Measurements from ENCODE around the gene ADSS1.

The ADSS1 gene

DNA sequence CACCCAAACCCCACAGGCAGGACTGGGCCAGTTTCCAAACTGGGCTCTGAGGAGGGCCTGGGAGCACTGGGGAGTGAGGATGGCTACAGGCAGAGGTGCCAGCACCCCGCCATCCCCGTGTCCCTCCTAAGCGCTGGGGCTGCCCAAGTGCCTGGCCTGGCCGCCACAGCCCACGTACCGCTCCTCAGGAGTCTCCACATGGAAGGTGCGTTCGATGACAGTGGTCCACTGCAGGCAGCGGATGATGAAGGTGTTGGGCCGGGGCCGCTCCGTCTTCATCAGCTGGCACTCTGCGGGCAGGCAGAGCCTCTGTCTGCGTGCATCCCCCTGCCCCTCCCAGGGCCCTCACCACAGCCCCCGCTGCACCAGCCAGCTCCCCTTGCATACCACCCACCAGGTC is 52.5 kb downstream of the ADSS1 start:
- no peak for DNase-seq (ENCODE audit: low read depth, low spot score)
- no peak overlapping the region for H3K4me3 ChIP-seq (ENCODE audit: low read depth, low read length)
- POLR2A ChIA-PET: no interaction called here
- CTCF ChIA-PET: interaction anchor here (1.1 kb wide), 1 partner anchor 51 kb away, joined by 3 read pairs; no protein-coding TSS in a partner anchor
- no peak for TF ChIP-seq CTCF (IDR thresholded peaks at IDR 0.05; ENCODE audit: insufficient read depth, low read length, missing control alignments)

GRCh38 chr14:104776961-104777807 is 53.2 kb downstream of the ADSS1 start:
- CTCF ChIA-PET: interaction anchor here (1.0 to 5.3 kb wide), 4 partner anchors 9 to 50 kb away, joined by 3 to 37 read pairs (median 8); no protein-coding TSS in a partner anchor
- TF ChIP-seq CTCF (IDR thresholded peaks at IDR 0.05; ENCODE audit: insufficient read depth, low read length, missing control alignments): no peak
- POLR2A ChIA-PET: no interaction called here
- no peak for DNase-seq (ENCODE audit: low read depth, low spot score)
- H3K4me3 ChIP-seq (ENCODE audit: low read depth, low read length): no peak overlapping the region

GRCh38 chr14:104777808-104778249 is 53.8 kb downstream of the ADSS1 start:
- H3K4me3 ChIP-seq (ENCODE audit: low read depth, low read length): no peak overlapping the region
- TF ChIP-seq CTCF (IDR thresholded peaks at IDR 0.05; ENCODE audit: insufficient read depth, low read length, missing control alignments): no peak
- ChIA-PET CTCF (interaction anchor here (1.0 to 5.3 kb wide), 4 partner anchors 7 to 48 kb away, joined by 3 to 37 read pairs (median 16); no protein-coding TSS in a partner anchor), POLR2A (no interaction called here)
- no peak for DNase-seq (ENCODE audit: low read depth, low spot score)

- no peak for TF ChIP-seq CTCF (IDR thresholded peaks at IDR 0.05; ENCODE audit: insufficient read depth, low read length, missing control alignments)
- ChIA-PET CTCF (interaction anchor here (3.7 to 5.3 kb wide), 3 partner anchors 8 to 47 kb away, joined by 14 to 37 read pairs (median 17); no protein-coding TSS in a partner anchor), POLR2A (no interaction called here)
- no peak overlapping the region for H3K4me3 ChIP-seq (ENCODE audit: low read depth, low read length)
- no peak for DNase-seq (ENCODE audit: low read depth, low spot score)
These were observed 54.8 kb downstream of the ADSS1 start for GRCh38 chr14:104778694-104779331.

DNA sequence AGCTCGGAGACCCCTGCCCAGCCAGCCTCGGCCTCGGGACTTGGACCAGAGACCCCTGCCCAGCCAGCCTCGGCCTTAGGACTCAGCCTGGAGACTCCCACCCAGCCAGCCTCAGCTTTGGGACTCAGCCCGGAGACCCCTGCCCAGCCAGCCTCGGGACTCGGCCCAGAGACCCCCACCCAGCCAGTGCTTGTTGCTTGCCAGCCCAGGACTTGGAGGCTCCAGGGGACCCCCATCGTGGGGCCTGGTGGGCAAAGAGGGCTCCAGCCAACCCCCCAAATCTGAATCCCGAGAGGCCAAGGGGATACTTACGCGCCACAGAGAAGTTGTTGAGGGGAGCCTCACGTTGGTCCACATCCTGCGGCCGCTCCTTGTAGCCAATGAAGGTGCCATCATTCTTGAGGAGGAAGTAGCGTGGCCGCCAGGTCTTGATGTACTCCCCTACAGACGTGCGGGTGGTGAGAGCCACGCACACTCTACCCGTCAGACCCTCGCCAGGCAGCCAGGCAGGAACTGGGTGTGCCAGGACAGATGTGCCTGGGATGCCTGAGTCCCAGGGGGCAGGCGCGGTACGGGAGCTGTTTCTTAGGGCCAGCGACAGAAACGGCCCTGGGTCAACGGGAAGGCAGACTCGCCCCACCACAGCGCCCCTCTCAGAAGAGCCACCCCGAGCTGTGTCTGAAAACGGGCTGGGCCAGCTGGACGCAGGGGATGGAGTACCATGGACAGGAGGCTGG is 55.9 kb downstream of the ADSS1 start:
- no peak for TF ChIP-seq CTCF (IDR thresholded peaks at IDR 0.05; ENCODE audit: insufficient read depth, low read length, missing control alignments)
- CTCF ChIA-PET: interaction anchor here (1.3 to 5.3 kb wide), 4 partner anchors 9 to 46 kb away, joined by 3 to 37 read pairs (median 16); no protein-coding TSS in a partner anchor

More for the DNA sequence above, 55.9 kb downstream of the ADSS1 start:
- no peak for DNase-seq (ENCODE audit: low read depth, low spot score)
- POLR2A ChIA-PET: no interaction called here
- no peak overlapping the region for H3K4me3 ChIP-seq (ENCODE audit: low read depth, low read length)
